Small intestine (tissue), 7 donors: ENCODE data around the gene RLN3. TPM values are rescaled to one million over a fixed set of nuclear protein-coding genes. Genes with fewer than 3 reads are reported as not detected.

Experiments
- DNase-seq, 2 donors: peaks; one replicate each; pipeline versions ENCODE4 v3.0.0 to v3.0.0-alpha.2; 2013
- FAIRE-seq: peaks from 2 replicates; lab custom pipeline; 2012; peaks lifted over from hg19 to GRCh38; lab: Jason Lieb, UNC
- H3K27ac ChIP-seq, 3 donors: one replicate each; pipeline ENCODE4 v1.5.1; 2013; ENCODE audit warnings: low read length in 2 of 3, mild to moderate bottlenecking in 2 of 3, control low read depth in 1 of 3, inconsistent platforms in 1 of 3, low read depth in 1 of 3, moderate library complexity in 1 of 3
- H3K27me3 ChIP-seq, 3 donors: one replicate each; pipeline ENCODE4 v1.6.1; 2013; ENCODE audit warnings: low read length in 3 of 3, inconsistent platforms in 1 of 3; ENCODE audit not compliant: control insufficient read depth in 3 of 3, insufficient read depth in 3 of 3
- H3K36me3 ChIP-seq, 3 donors: one replicate each; pipeline ENCODE4 v1.6.1; 2013; ENCODE audit warnings: low read length in 3 of 3, inconsistent platforms in 1 of 3, low read depth in 1 of 3, mild to moderate bottlenecking in 1 of 3, moderate library complexity in 1 of 3; ENCODE audit not compliant: control insufficient read depth in 3 of 3, insufficient read depth in 2 of 3
- H3K4me1 ChIP-seq, 3 donors: one replicate each; pipeline ENCODE4 v1.6.1; 2013; ENCODE audit warnings: low read length in 2 of 3, inconsistent platforms in 1 of 3, low read depth in 1 of 3, mild to moderate bottlenecking in 1 of 3, moderate library complexity in 1 of 3; ENCODE audit not compliant: control insufficient read depth in 3 of 3, insufficient read depth in 2 of 3
- H3K4me3 ChIP-seq, 3 donors: one replicate each; pipeline ENCODE4 v1.5.1; 2013; ENCODE audit warnings: low read length in 3 of 3, control low read depth in 1 of 3, inconsistent platforms in 1 of 3, low read depth in 1 of 3, mild to moderate bottlenecking in 1 of 3, moderate library complexity in 1 of 3
- H3K9me3 ChIP-seq, 2 donors: one replicate each; pipeline ENCODE4 v1.6.1; 2013; ENCODE audit warnings: low read depth in 1 of 2, low read length in 1 of 2; ENCODE audit not compliant: control insufficient read depth in 2 of 2, insufficient read depth in 1 of 2
- WGBS, 3 donors: extraction: QIAGEN DNeasy Blood & Tissue Kit; methylation state at CpG; one replicate each; pipeline ENCODE4 v1.1.7; 2013; 5-methylcytosine and 5-hydroxymethylcytosine counted together
- polyA plus RNA-seq, 4 donors: library from polyadenylated mRNA; stranded (reverse) in 3 of 4; unstranded in 1 of 4; fragments of 200-250 nt in 3 of 4; fragments of 120-200 nt in 1 of 4; gene quantifications; one replicate each; pipeline versions ENCODE4 v1.2.1 to v1.2.3, GENCODE V29; 2013
- donor health status: healthy with polysubstance abuse.
- donor health status: control.
- donor health status: control.
- donor health status: Bipolar disorder and iron deficiency.
- donor health status: healthy.

Gene RLN3
- polyA plus RNA-seq, 4 donors: 0.68 TPM; not detected in 3

GRCh38 chr19:14004619-14005348, 23.2 kb upstream of the RLN3 start:
- 16 to 20% (median 19%) methylated on average over 14 of the region's 14 CpGs for WGBS, 3 donors
- H3K27ac ChIP-seq: peak overlapping the region; percentile 95 to 99 (median 97)
- DNase-seq (peak; percentile 79 to 86), FAIRE-seq (no peak)
- H3K4me1 ChIP-seq: peaks cover 0 to 12% (median 0%) of the 10 kb centered on the region in 3 donors
- H3K27me3 ChIP-seq: no peaks in the 10 kb centered on the region
- H3K9me3 ChIP-seq: no peaks in the 10 kb centered on the region
- H3K36me3 ChIP-seq: peaks cover 0 to 28% (median 0%) of the 10 kb centered on the region in 3 donors
- H3K4me3 ChIP-seq: peak overlapping the region in 2 of 3 donors; percentile 25 to 91

GRCh38 chr19:14005349-14006084, 22.4 kb upstream of the RLN3 start:
- peak overlapping the region; percentile 95 to 99 (median 97) for H3K27ac ChIP-seq
- peak overlapping the region; percentile 83 to 94 (median 91) for H3K4me3 ChIP-seq
- DNase-seq (peak; percentile 92 to 95), FAIRE-seq (no peak)
- peaks cover 0 to 12% (median 0%) of the 10 kb centered on the region in 3 donors for H3K4me1 ChIP-seq
- no peaks in the 10 kb centered on the region for H3K9me3 ChIP-seq
- 1 to 4% (median 2%) methylated on average over 20 to 50 of the region's 50 CpGs for WGBS, 3 donors
- H3K36me3 ChIP-seq: peaks cover 0 to 21% (median 0%) of the 10 kb centered on the region in 3 donors
- no peaks in the 10 kb centered on the region for H3K27me3 ChIP-seq

GRCh38 chr19:14006085-14006765, 21.7 kb upstream of the RLN3 start, which contains the start of gene RFX1:
TSS of gene RFX1 (minus strand) at chr19:14006320. CDS start at chr19:13993843, 12,477 bp downstream.
- Histone ChIP-seq H3K4me3 (peak within 1 kb of the TSS; percentile 83 to 94 (median 91)), H3K36me3 (peaks cover 0 to 14% (median 0%) of the 10 kb centered on the region in 3 donors), H3K27ac (peak within 1 kb of the TSS; percentile 97 to 99 (median 97)), H3K27me3 (no peaks in the 10 kb centered on the region), H3K9me3 (no peaks in the 10 kb centered on the region), H3K4me1 (peaks cover 0 to 12% (median 0%) of the 10 kb centered on the region in 3 donors)
- WGBS, 3 donors: 0 to 1% (median 1%) methylated on average over 44 to 58 of the region's 58 CpGs
- DNase-seq (peak; percentile 100), FAIRE-seq (no peak)

- H3K4me3 ChIP-seq: peak overlapping the region; percentile 57 to 83 (median 82)
- DNase-seq (no peak), FAIRE-seq (no peak)
- H3K4me1 ChIP-seq: peaks cover 0 to 12% (median 0%) of the 10 kb centered on the region in 3 donors
- peaks cover 0 to 9% (median 0%) of the 10 kb centered on the region in 3 donors for H3K36me3 ChIP-seq
- H3K9me3 ChIP-seq: no peaks in the 10 kb centered on the region
- H3K27me3 ChIP-seq: no peaks in the 10 kb centered on the region
- 4 to 5% (median 4%) methylated on average over 45 to 56 of the region's 56 CpGs for WGBS, 3 donors
- H3K27ac ChIP-seq: peak overlapping the region; percentile 97 to 99 (median 97)
These were observed 21.0 kb upstream of the RLN3 start for GRCh38 chr19:14006766-14007562.

DNA sequence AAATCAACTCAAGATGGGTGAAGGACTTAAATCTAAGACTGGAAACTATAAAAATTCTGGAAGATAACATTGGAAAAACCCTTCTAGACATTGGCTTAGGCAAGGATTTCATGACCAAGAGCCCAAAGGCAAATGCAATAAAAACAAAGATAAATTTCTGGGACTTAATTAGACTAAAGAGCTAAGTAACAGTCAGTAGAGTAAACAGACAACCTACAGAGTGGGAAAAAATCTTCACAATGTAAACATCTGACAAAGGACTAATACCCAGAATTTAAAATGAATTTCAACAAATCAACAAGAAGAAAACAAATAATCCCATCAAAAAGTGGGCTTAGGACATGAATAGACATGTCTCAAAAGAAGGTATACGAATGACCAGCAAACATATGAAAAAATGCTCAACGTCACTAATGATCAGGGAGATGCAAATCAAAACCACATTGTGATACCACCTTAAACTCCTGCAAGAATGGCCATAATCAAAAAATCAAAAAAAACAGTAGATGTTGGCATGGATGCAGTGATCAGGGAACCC, 15.5 kb upstream of the RLN3 start:
- Histone ChIP-seq H3K36me3 (no peaks in the 10 kb centered on the region), H3K27ac (no peak overlapping the region), H3K4me3 (no peak overlapping the region), H3K27me3 (no peaks in the 10 kb centered on the region), H3K4me1 (peaks cover 0 to 4% (median 0%) of the 10 kb centered on the region in 3 donors), H3K9me3 (no peaks in the 10 kb centered on the region)
- DNase-seq: no peak
- no peak for FAIRE-seq
- 74 to 86% (median 76%) methylated on average over 2 of the region's 2 CpGs for WGBS, 3 donors

DNA sequence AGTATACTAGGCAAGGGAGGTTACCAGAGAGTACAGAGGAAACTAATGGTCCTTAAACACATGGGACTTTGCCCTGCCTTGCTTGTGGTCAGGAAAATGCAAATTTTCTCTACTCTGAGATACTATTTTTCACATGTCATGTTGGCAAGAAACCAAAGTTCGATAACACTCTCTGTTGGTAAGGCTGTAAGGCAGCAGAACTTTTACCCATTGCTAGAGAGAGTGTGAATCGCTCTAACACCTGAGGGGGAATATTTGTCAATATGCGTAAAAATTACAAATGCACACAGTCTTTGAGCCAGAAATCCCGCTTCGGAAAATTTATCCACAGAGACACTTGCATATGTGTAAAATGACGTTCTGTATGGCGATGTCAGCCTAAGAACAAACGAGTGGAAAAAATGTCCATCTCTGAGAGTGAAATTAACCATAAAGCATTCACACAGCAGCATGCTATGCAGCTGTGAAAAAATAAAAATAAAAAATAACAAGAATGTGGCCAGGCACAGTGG, 12.4 kb upstream of the RLN3 start:
- H3K36me3 ChIP-seq: no peaks in the 10 kb centered on the region
- H3K4me1 ChIP-seq: peaks cover 0 to 4% (median 0%) of the 10 kb centered on the region in 3 donors
- H3K9me3 ChIP-seq: no peaks in the 10 kb centered on the region
- FAIRE-seq: no peak
- 16 to 57% (median 47%) methylated on average over 8 of the region's 8 CpGs for WGBS, 3 donors
- no peak overlapping the region for H3K4me3 ChIP-seq
- no peaks in the 10 kb centered on the region for H3K27me3 ChIP-seq
- H3K27ac ChIP-seq: peak overlapping the region in 1 of 3 donors; percentile 85
- DNase-seq: peak; percentile 42 to 88

DNA sequence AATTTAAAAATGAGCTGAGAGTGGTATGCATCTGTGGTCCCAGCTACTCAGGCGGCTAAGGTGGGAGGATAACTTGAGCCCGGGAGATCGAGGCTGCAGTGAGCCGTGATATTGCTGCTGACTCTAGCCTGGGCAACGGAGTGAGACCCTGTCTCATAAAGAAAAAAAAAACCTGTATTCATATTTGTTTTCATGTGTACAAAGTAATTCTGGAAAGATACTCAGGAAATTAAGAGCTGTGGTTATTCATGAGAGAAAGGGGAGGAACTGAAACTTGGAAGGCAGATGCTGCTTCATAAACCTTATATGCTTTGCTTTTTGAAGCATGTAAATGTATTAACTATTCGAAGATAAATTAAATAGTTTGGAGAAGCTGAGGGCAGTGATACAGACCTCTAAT, 8.8 kb upstream of the RLN3 start:
- peaks cover 0 to 13% (median 0%) of the 10 kb centered on the region in 3 donors for H3K4me1 ChIP-seq
- H3K4me3 ChIP-seq: no peak overlapping the region
- H3K36me3 ChIP-seq: no peaks in the 10 kb centered on the region
- no peak overlapping the region for H3K27ac ChIP-seq
- FAIRE-seq: no peak
- DNase-seq: no peak
- no peaks in the 10 kb centered on the region for H3K27me3 ChIP-seq
- 75 to 86% (median 79%) methylated on average over 6 of the region's 6 CpGs for WGBS, 3 donors
- H3K9me3 ChIP-seq: no peaks in the 10 kb centered on the region
